ENCODE data around the gene SLC44A1.

Gene SLC44A1

DNA sequence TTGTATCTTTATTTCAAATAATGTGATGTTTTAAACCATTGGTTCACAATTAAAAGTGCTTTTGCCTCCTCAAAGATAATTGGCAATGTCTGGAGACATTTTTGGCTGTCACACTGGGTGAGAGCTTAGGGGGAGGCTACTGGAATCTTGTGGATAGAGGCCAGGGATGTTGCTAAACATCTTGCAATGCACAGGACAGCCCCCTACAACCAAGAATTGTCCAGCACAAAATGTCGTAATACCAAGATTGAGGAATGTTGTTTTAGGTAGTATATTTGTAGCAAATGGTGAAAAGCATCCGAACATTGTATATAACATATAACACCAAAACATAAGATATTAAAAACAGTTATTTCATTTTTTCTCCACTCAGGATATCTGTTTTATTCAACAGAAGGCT, 99.8 kb downstream of the SLC44A1 start:
- no peak for DNase-seq

- no peak for DNase-seq
Measured at GRCh38 chr9:105345626-105346025, 101.2 kb downstream of the SLC44A1 start.

DNA sequence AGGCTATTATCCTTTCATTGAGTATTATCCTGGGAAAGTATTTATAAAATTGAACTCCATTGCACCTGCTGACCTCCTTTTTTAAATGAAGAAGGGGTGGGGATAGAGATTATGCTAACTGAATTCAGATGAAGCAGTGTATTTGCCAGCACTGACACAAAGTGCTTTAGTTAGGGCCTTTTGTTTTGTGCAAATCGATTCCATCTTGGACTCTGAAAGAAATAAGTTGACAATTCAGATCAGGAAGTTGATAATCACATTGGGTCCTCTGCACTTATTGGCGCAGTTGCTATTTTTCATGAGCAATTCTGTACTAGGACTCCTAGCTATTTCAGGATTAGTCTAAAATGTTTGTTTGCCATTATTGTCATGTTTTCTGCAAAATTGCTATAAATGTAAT, 101.8 kb downstream of the SLC44A1 start:
- no peak for DNase-seq

GRCh38 chr9:105354448-105354847, 110.0 kb downstream of the SLC44A1 start:
- DNase-seq = no peak

DNA sequence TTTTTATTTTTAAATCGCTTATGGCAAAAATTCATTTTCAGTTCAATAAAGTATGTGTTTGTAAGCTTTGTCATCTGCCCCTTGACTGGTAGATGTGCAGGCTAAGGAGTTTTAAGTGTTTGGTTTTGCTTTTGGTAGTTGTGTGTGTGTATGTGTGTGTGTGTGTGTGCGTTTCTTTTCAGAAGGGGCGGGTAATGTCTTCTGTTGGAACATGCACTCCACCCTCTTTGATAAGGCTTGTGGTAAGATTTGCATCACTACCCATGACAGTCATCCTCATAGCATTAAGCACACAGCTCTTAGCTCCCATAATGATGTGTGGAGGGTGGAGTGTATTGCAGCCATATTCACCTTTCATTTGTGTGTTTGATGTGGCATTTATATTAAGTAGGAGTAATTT, 111.3 kb downstream of the SLC44A1 start:
- DNase-seq = no peak

DNA sequence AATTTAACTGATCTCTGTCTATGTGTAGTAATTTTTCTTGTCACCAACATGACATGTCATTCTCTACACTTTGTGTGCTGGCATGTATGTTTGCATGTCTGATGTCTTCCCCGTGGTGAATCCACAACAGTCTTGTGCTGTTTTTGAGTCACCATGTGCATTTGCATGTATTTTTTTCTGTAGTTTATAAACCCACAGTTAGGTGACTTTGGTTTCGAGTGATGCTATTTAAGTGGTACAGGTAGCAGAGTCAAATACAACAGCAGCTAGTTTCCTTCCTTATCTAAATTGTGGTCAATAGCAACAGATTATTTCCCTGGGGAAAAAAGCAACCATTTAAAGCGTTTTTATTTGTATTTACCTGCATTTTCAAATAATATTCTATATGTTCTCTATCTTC, 113.5 kb downstream of the SLC44A1 start:
- DNase-seq = no peak

DNA sequence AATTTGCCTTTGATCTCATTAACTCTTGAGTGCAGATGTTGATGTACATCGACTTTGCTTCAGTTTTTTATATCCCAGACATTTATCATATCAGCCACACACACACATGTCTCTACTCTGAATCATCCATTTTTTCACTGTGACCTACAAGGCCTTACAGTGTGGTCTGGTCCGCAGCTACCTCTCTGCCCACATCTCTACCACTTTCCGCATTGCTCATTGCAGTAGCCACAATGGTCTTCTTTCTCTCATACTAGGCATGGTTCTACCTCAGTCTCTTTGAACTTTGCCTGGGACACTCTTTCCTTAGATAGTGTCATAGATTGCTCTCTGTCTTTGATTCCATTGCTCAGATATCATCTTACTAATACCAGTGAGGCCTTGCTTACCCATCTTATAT, 115.4 kb downstream of the SLC44A1 start:
- DNase-seq = peak; percentile 22 to 57

DNA sequence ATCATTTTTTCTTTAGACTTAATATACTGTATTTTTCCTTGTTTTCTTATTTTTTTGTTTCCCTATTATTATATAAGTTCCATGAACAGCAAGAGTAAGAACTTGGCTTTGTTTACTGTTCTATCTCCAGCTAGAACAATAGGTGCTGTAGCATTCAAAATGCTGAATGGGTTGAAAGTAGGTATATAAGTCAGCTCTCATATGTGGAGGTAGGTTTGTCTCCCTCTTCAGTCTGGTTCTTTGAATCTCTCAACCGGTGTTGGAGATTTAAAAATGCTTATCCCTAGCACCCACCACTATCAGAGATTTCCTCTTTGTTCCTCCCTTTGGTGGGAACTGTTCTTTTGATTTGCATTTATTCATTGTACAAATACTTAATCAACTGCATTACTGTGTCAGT, 115.9 kb downstream of the SLC44A1 start:
- DNase-seq = no peak

GRCh38 chr9:105361873-105362272, 117.4 kb downstream of the SLC44A1 start:
- no peak for DNase-seq

GRCh38 chr9:105362470-105362869, 118.0 kb downstream of the SLC44A1 start:
- no peak for DNase-seq

DNA sequence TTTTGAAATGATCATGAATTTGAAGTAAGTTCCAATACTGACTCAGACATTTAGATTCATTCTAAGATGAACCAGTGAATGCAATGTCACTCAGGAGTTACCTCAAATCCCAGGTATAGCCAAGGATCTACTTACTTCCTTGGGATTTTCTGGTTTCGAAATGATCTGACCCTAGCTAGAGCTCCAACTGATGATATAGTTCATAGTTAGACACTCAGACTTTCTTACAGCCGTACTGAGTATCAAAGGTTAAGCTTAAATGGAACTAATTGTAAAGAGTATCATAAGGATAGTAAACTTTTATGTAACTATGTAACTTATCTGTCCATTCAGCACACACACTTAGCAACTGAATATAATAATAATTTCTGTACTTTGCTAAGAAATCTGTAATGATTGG, 119.4 kb downstream of the SLC44A1 start:
- no peak for DNase-seq

GRCh38 chr9:105369911-105370310, 125.5 kb downstream of the SLC44A1 start:
- no peak for DNase-seq

DNA sequence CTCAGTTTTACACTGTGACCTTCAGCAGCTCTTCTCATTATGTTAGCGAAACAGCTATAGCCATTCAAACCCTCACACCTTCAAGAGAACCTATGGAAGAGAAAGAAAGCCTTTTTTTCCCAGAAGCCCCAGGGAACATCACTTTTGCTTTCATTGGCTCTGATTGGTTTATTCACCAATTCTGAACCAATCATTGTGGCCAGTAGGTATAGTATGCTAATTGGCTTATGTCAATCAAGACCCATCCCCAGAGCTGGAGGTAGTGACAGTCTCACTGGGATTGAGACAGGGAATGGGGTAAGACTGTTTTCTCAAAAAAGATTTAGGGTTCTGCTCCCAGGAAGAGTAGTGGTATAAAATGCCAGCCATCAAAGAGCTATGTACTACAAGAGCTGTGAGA, 129.3 kb downstream of the SLC44A1 start:
- DNase-seq = no peak

DNA sequence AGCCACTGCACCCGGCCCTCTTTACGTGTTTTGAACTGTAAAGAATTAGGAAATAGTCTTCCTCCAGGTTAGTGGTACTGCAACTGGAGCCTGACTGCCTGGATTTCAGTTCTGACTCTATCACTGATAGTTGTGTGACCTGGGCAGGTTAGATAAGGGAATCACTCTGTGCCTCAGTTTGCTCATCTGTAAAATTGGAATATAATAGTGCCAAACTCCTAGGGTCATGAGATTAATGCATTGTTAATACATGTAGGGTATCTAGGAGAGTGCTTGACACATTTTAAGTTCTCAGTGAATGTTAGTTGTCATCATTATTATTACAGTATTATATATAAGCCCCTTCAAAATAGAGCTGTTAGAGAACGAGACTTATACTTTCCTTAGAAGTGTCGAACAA, 130.9 kb downstream of the SLC44A1 start:
- no peak for DNase-seq

- no peak for DNase-seq
Measured at GRCh38 chr9:105376893-105377292, 132.4 kb downstream of the SLC44A1 start.

- DNase-seq = peak; percentile 19 to 22
Measured at GRCh38 chr9:105385381-105385985, 141.0 kb downstream of the SLC44A1 start.

DNA sequence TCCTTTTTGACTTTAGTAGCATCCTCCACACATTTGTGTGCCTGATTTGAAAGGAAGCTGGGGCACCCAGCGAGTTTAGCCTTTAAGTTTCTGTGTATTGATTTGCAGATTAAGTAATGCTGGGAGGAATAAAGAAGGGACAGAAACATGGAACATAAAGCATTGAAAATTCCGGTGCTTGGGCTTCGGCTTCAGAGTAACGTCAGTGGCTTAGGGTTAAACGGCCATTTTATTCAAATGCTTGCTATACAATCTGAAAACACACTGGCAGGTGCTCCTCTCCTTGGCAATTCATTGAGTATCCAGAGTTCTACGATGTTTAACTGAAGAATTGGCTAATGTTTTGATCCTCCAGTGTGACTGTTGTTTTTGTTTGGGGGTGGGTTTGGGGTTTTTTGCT, 145.3 kb downstream of the SLC44A1 start:
- no peak for DNase-seq

DNA sequence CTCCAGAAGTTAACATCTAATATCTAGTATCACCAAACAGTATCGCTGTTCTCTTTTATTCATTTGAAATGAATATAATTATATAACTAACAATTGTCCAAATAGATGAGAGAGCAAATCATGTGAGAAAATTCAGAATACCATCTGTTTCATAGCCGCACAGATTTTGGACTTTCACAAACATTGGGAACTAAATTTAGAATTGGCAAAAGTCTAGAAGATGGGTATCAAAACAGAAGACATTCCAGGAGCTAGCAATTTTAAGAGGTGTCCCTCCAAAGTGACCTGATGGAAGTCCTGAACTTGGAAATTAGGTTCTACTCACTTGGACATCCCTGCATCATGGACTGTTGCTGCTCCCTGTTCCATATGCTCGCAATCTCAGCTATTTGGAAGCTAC, 146.4 kb downstream of the SLC44A1 start:
- no peak for DNase-seq

GRCh38 chr9:105391288-105391687, 146.8 kb downstream of the SLC44A1 start:
- DNase-seq = no peak

DNA sequence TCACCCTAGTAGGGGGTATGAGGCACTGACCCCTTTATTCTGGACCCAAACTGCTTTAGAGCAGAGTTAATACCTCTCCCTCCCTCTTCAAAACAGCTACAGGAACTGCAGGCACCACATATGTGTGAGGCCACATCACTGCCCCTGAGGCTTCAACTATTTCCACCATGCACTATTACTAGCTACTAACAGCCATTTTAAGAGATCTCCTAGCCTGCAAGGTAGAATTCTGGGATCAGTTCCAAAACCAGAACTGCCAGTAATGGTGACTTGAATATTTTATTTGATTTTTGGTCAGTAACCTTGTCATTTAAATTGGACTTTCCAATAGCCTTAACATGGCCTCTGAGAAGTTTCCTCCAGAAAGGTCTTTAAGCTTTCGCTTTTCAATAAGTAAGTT, 148.1 kb downstream of the SLC44A1 start:
- no peak for DNase-seq

DNA sequence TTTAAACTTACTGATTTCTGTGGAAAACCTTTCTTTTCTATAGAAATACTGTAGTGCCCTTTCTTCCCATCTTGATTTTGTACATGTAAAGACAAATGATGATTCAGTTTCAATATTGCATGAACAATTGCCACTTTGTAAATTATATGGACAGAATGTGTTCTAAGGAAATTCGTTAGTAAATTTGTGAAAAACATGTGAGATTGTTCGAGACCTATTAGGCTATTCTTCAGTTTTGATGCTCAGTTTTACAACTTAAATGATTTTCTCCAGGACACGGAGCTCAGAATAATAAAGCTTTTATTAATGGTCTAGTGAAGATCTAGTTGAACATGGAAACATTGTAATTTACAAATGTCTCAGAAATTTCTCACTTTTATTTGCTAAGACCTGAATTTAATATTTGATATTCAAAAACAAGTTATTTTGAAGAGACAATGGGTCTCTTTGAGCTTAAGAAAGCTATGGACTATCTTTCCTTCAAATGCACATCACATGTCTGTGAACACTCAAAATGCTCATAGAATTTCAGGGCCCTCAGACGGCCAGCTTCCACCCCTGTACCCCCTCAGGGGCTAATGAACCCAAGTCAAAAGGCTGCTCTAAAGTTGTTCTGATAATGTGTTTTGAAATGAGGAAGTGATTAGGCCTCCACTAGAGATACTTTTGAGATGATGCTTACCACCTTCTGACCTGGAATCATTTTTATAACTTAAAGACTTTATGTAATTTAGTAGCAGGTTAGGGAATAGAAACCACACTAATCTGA, 149.3 kb downstream of the SLC44A1 start:
- DNase-seq = no peak

DNA sequence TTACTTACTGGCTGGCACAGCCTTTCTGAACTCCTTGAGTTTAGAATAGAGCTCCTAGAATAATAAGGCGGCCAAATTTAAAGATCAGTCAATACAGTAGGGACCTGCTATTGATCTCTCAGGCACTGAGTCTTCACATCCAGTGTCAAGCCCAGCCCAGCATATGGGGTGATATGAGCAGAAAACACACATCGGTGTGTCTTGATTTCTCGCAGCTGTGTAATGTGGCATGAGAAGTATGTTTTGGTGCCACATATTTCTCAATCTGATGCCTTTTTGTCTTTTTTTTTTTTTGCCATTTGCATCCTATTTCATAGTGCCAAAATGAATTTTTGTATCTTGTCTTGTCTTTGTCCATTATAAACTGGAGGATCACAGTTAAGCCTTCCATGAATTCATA, 152.0 kb downstream of the SLC44A1 start:
- no peak for DNase-seq

GRCh38 chr9:105396901-105397300, 152.4 kb downstream of the SLC44A1 start:
- no peak for DNase-seq

- no peak for DNase-seq
Measured at GRCh38 chr9:105399117-105399516, 154.7 kb downstream of the SLC44A1 start.

GRCh38 chr9:105401651-105402050, 157.2 kb downstream of the SLC44A1 start:
- DNase-seq = no peak
